A673 (cell line): ENCODE data around the gene CATSPERZ. TPM values are rescaled to one million over a fixed set of nuclear protein-coding genes. Genes with fewer than 3 reads are reported as not detected.

Source experiments
- BruUV-seq: library from RNA; stranded (reverse); fragments of 400-500 nt; replicated peaks from 2 replicates; lab custom pipeline; 2021; lab: Mats Ljungman, UMichigan
- CTCF ChIA-PET: fragments of 300-600 bp; sonication (Branson Sonifier 250); formaldehyde crosslinking; loops from one replicate; lab custom pipeline; 2022; ENCODE audit warnings: antibody characterized with exemption; lab: Charles Lee
- POLR2A ChIA-PET: fragments of 300-600 bp; sonication (Branson Sonifier 250); formaldehyde crosslinking; loops from one replicate; lab custom pipeline; 2022; ENCODE audit warnings: antibody characterized with exemption; ENCODE audit not compliant: low non-redundant PET; lab: Charles Lee
- DNase-seq: peaks from one replicate; pipeline ENCODE4 v3.0.0-alpha.2; 2015; ENCODE audit warnings: low spot score
- H3K27ac ChIP-seq: fragments of 200-600 bp; sonication (generic); 2 replicates; pipeline ENCODE4 v1.5.1; 2016; ENCODE audit warnings: mixed run types, low read depth, mild to moderate bottlenecking, mixed read lengths, antibody characterized with exemption, low read length; ENCODE audit not compliant: poor library complexity, severe bottlenecking
- H3K27me3 ChIP-seq: fragments of 200-600 bp; sonication (generic); replicated peaks from 2 replicates; pipeline ENCODE4 v1.6.1; 2017; ENCODE audit warnings: mixed run types, low read depth, mild to moderate bottlenecking, mixed read lengths, antibody characterized with exemption, low read length; ENCODE audit not compliant: insufficient read depth, poor library complexity
- H3K36me3 ChIP-seq: fragments of 200-600 bp; sonication (generic); 2 replicates; pipeline ENCODE4 v1.6.1; 2016; ENCODE audit warnings: mixed run types, mild to moderate bottlenecking, mixed read lengths, antibody characterized with exemption, low read length; ENCODE audit not compliant: insufficient read depth, poor library complexity, severe bottlenecking
- H3K4me1 ChIP-seq: fragments of 200-600 bp; sonication (generic); 2 replicates; pipeline ENCODE4 v1.6.1; 2017; ENCODE audit warnings: mixed run types, mild to moderate bottlenecking, mixed read lengths, antibody characterized with exemption, low read length; ENCODE audit not compliant: insufficient read depth, poor library complexity, severe bottlenecking
- H3K4me3 ChIP-seq: fragments of 200-600 bp; sonication (generic); 2 replicates; pipeline ENCODE4 v1.5.1; 2016; ENCODE audit warnings: low read depth, mixed run types, mild to moderate bottlenecking, mixed read lengths, low read length; ENCODE audit not compliant: poor library complexity, severe bottlenecking
- H3K9me3 ChIP-seq: fragments of 200-600 bp; sonication (generic); 2 replicates; pipeline ENCODE4 v1.6.1; 2016; ENCODE audit warnings: mixed run types, low read depth, mild to moderate bottlenecking, mixed read lengths, antibody characterized with exemption, low read length; ENCODE audit not compliant: poor library complexity, severe bottlenecking
- CTCF ChIP-seq: fragments of 300-800, 200-600 bp; sonication (generic); conservative IDR thresholded peaks from 2 replicates; pipeline ENCODE4 v1.5.1; 2017; ENCODE audit warnings: low read depth, mild to moderate bottlenecking, antibody characterized with exemption, low read length, moderate library complexity, mixed read lengths
- EZH2 ChIP-seq: fragments of 200-600 bp; sonication (generic); IDR thresholded peaks from 2 replicates; pipeline ENCODE4 v1.6.1; 2017; ENCODE audit warnings: borderline replicate concordance, low read depth, mild to moderate bottlenecking, mixed read lengths, antibody characterized with exemption, low read length; ENCODE audit not compliant: poor library complexity, severe bottlenecking
- intact Hi-C: fragments of 100-400 bp; cut with micrococcal nuclease; formaldehyde crosslinking; loops from one replicate; pipeline ENCODE4 v1.10.0; 2022; ENCODE audit not compliant: unreplicated experiment
- total RNA-seq: library from RNA; stranded (reverse); gene quantifications from 2 replicates; pipeline ENCODE4 v1.2.3, GENCODE V29; 2021

CATSPERZ gene
- total RNA-seq, 1 experiment from 2014 or later = not detected

GRCh38 chr11:64305075-64305690 lies 5.0 kb downstream of the CATSPERZ start, which contains the start of gene ESRRA:
Gene ESRRA, plus strand, starts transcription at chr11:64305524. Its CDS starts 1,656 bp downstream, at chr11:64307180.
- Histone ChIP-seq H3K9me3 (no peaks in the 10 kb centered on the region), H3K27me3 (no peaks in the 10 kb centered on the region), H3K36me3 (peaks cover 4% of the 10 kb centered on the region), H3K4me1 (peaks cover 19% of the 10 kb centered on the region), H3K4me3 (peak within 1 kb of the TSS; percentile 83), H3K27ac (peak within 1 kb of the TSS; percentile 87)
- ChIA-PET CTCF (interaction anchor here (0.6 to 2.6 kb wide), 12 partner anchors 13 to 526 kb away, joined by 3 to 23 read pairs (median 8); partner anchors contain the start of genes FERMT3, PRDX5 and TRMT112), POLR2A (interaction anchor here (0.6 kb wide), 1 partner anchor 111 kb away, joined by 6 read pairs; no protein-coding TSS in a partner anchor)
- TF ChIP-seq EZH2 (no peak), CTCF (no peak)
- DNase-seq = peak; percentile 100
- no TSS peak for BruUV-seq
- intact Hi-C loops = loop anchor here (2.0 kb wide), 2 partner anchors 34 to 64 kb away; partner anchors contain the start of gene FKBP2

DNA sequence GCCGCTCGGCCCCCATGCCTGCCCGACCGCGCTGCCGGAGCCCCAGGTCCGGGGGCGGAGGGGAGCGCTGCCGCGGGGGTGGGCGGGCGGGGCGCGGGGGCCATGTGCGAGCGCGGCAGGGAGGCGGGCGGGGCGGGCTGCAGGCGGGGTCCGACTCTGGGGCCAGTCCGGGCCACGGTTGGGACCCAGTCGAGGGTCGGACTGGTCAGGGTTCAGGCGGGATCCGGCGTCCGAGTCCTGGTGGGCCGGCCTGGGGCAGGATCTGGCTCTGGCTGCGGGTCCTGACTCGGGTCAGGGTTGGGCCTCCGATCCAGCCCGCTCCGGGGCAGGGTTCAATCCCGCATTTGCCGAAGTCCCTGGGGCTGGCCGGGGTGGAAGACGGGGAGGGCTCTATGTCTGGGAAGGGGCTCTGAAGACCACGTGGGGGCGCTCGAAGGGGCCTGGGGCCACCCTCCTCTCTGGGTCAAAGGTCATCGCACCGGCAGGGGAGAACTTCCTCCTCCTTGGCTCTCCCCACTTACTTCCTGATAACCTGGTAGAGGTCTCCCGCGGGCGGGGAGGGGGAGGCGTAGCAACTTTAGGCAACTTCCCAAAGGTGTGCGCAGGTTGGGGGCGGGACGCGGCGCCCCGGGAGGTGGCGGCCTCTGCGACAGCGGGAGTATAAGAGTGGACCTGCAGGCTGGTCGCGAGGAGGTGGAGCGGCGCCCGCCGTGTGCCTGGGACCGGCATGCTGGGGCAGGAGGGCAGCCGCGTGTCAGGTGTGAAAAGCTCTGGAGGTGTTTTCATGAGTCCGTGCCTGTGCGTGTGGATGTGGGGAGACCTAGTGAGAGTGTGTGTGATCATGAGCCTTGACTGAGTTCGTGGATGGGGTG lies 5.8 kb downstream of the CATSPERZ start:
- intact Hi-C loops = loop anchor here (2.0 kb wide), 2 partner anchors 35 to 65 kb away; partner anchors contain the start of gene FKBP2
- Histone ChIP-seq H3K36me3 (peaks cover 4% of the 10 kb centered on the region), H3K9me3 (no peaks in the 10 kb centered on the region), H3K27ac (peak overlapping the region; percentile 84), H3K4me3 (peak overlapping the region; percentile 83), H3K27me3 (no peaks in the 10 kb centered on the region), H3K4me1 (peaks cover 12% of the 10 kb centered on the region)
- TF ChIP-seq EZH2 (no peak), CTCF (peak; percentile 61)
- ChIA-PET POLR2A (interaction anchor here (0.6 kb wide), 1 partner anchor 112 kb away, joined by 6 read pairs; no protein-coding TSS in a partner anchor), CTCF (interaction anchor here (0.6 to 0.9 kb wide), 4 partner anchors 16 to 527 kb away, joined by 3 to 6 read pairs (median 4); no protein-coding TSS in a partner anchor)
- DNase-seq = peak; percentile 79
- TSS peak; percentile 39 for BruUV-seq

DNA sequence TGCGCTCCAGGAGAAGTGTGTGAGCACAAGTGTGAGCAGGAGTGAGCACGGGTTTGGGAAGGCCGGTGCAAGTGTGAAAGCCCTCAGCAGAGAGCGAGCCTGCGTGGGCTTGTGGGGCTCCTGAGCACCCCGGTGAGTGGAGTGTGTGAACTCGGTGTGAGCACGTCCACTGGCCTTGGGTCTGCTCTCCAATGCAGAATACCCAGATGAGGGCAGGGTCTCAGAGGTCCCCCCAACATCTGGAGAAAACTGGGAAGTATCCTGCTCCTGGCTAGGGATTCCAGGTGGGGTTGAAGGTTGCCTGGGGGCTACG lies 6.4 kb downstream of the CATSPERZ start:
- CTCF ChIA-PET = no interaction called here

More for the DNA sequence above, 6.4 kb downstream of the CATSPERZ start:
- peaks cover 12% of the 10 kb centered on the region for H3K4me1 ChIP-seq
- peak overlapping the region; percentile 84 for H3K27ac ChIP-seq
- no peaks in the 10 kb centered on the region for H3K27me3 ChIP-seq
- H3K9me3 ChIP-seq = no peaks in the 10 kb centered on the region
- H3K4me3 ChIP-seq = peak overlapping the region; percentile 83
- TF ChIP-seq CTCF (no peak), EZH2 (no peak)
- DNase-seq = no peak
- POLR2A ChIA-PET = no interaction called here
- intact Hi-C loops = no loop called here
- no TSS peak for BruUV-seq
- peaks cover 4% of the 10 kb centered on the region for H3K36me3 ChIP-seq
